WI38 (cell line): ENCODE results near the gene CDCA4.

ENCODE experiments used
- H3K4me3 ChIP-seq: 2 replicates; pipeline ENCODE4 v1.5.1; 2011; ENCODE audit warnings: low read depth, mild to moderate bottlenecking, control low read depth, low read length
- TF ChIP-seq, protein P1 (sequence below): IDR thresholded peaks from 2 replicates; pipeline ENCODE4 v1.5.1; 2012; ENCODE audit warnings: low read depth, mild to moderate bottlenecking, control low read depth, low read length

CDCA4 gene

DNA sequence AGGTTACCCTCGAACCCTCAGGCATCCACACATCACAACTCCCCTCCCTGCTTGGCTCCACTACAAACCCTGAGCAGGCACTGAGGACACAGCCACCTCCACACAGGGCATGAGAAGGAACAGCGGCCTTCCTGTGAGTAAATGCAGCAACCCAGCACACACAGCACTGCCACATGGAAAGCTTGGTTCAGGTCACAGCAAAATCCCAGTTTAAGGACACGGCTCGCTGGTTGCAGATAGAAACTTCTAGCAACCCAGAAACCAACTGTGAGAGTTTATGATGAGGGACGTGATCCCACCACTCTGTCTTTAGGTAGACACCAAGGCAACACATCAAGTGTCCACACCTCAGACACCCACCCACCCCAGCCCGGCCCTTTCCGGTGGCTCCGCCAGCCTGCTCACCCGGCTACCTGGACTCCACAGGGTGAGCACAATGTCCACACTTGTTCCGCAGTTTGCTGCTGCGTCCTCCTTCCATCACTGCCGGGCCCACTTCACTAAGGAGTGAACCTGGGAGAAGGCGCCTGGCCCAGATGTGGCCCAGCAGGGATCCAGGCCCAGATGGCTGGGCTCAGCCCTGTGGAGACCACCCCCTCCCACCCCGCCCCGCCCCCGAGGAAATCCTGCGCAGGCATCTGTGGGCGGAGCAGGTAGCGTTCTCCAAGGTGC, 13.2 kb downstream of the CDCA4 start:
- H3K4me3 ChIP-seq, result no peak overlapping the region

DNA sequence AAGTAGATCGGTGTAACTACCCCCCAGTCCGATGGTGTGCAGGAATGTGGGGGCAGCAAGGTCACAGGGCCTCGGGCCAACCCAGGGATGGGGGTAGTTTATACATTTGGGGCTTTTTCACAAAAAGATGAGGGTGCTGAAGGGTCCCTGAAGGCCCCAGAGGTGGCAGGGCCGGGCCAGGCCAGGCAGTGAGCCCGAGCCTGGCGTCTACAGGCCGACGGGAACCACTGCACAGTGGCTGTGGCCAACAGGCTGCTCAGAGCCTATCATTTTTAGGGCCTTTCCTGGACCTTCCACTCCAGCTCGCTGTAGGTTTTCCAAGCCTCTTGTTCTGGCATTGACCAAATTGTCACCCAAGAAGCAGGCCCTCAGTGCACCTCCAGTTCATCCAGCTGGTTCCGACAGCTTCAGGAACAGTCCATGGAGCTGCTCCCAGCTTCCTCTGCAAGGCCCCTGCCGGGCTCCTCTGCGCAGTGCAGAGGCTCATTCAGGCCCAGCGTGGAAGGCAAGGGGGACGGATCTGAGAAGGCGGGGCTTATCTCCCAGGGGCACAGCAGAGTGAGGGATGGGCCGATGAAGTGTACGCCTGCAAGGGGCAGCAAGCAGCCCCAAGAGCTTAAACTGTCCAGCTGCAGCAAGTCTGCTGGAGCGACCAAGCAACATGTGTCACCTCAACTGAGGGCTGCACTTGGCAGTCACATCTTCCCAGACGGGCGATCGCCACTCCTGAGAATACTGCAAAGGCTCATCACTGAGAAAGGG, 13.9 kb downstream of the CDCA4 start:
- H3K4me3 ChIP-seq, result no peak overlapping the region
- TF ChIP-seq, protein P1, sequence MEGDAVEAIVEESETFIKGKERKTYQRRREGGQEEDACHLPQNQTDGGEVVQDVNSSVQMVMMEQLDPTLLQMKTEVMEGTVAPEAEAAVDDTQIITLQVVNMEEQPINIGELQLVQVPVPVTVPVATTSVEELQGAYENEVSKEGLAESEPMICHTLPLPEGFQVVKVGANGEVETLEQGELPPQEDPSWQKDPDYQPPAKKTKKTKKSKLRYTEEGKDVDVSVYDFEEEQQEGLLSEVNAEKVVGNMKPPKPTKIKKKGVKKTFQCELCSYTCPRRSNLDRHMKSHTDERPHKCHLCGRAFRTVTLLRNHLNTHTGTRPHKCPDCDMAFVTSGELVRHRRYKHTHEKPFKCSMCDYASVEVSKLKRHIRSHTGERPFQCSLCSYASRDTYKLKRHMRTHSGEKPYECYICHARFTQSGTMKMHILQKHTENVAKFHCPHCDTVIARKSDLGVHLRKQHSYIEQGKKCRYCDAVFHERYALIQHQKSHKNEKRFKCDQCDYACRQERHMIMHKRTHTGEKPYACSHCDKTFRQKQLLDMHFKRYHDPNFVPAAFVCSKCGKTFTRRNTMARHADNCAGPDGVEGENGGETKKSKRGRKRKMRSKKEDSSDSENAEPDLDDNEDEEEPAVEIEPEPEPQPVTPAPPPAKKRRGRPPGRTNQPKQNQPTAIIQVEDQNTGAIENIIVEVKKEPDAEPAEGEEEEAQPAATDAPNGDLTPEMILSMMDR, result no peak

More for the DNA sequence above, 13.2 kb downstream of the CDCA4 start:
- TF ChIP-seq, protein P1, result no peak

DNA sequence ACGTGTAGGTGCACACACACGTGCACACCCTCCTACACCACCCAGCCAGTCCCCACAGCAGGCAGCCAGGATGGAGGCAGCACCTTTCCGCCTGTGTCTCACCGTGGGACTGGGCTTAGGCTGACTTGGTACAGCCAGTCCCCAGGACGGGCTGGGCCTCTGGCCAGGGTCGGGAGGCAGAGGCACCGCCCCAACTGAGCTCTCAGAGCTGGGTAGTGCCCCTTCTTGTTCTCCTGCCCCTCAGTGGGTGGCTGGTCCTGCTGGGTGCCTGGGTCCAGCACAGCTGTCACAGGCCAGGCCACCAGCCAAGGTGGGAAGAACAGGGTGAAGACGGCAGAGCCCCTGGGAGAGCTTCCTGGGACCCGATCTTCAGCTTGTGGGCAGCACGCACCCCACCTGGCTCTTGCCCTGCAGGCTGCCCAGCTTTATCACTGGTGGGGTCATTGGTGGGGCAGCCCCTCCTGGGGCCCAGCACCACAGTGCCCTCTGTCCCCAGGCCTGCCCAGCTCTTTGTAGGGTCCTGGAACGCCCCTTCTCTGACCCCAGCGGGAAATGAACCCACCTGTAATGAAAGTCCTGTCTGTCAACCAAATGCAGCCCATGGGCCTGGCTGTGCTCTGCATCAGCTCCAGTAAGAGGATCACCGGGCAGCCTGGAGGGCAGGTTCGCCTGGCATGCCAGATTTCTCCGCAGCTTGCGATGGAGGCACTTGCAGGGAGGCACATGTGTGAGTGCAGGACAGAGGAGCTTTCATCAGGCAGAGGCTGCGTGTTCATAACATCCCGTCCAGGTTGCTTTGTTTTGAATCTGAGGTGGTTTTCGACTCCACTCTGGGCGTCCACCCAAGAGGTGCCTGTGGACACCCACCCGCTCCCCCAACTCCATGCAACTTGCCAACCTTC, 14.7 kb downstream of the CDCA4 start:
- no peak overlapping the region for H3K4me3 ChIP-seq
- TF ChIP-seq, protein P1, result no peak

DNA sequence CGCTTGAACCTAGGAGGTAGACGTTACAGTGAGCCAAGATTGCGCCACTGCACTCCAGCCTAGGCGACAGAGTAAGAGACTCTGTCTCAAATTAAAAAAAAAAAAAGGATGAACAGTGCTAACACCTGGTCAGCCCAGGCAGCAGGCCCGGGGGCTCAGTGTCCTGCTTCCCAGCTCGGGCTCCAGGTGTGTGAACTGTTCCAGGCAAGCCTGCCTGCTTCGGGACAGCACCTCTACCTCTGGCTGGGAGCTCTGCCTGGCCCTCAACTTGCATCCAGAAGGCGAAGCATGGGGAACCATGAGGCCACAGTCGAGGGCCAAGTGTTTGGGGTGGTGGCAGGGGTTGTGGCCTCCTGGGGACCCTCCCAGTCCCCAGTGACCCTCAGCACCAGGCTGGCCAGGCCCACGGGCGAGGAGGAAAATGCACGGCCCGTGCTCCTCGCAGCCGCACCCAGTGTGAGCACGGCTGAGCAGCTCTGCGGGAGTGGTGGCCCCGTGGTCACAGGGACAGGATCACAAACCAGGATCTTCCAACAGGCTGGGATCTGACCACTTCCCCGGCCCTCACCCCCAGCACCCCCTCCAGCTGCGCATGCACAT, 15.5 kb downstream of the CDCA4 start:
- TF ChIP-seq, protein P1, result no peak
- no peak overlapping the region for H3K4me3 ChIP-seq

DNA sequence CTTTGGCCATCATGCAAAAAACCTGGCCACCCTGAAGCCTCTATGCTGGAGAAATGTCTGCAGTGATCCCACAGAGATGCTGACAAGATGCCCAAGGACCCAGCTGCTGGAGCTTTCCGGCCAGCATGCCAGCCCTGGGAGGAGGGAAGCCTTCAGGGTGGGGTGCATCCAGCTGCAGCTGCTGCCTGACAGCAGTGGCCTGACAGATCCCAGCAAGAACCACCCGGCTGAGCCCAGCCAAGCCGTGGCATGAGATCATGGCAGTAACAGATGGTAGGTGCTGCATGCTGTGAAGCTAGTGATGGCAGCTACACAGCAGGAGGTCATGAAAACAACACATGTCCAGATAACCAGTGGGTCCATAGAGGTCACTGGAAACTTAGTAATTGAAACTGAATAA, 21.5 kb downstream of the CDCA4 start:
- TF ChIP-seq, protein P1, result no peak
- no peak overlapping the region for H3K4me3 ChIP-seq

DNA sequence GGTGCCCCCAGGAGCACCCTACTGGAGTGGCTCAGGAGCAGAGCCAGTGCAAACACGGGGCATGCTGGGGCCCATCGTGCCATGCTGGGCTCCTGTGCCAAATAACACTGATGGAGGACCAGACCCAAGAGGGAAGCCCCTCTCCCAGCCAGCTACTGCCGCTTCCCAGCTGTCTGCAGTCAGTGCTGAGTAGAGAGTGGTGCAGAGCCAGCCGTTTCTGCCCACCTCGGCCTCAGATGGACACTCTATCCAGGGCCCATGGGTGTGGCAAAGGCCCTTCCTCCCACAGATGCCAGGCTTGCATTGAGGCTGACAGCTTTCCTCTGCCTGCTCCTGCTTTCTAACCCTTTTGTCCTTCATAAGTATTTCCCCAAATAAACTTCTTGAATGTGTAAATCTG, 22.1 kb downstream of the CDCA4 start:
- TF ChIP-seq, protein P1, result no peak
- H3K4me3 ChIP-seq, result no peak overlapping the region
